ENCODE measurements around the gene PGLYRP1.

The PGLYRP1 gene

GRCh38 chr19:45999653-46000121 lies 23.2 kb downstream of the PGLYRP1 start (continued):
- TF ChIP-seq ZSCAN18 (tag by site-specific recombination; IDR thresholded peaks at IDR 0.05) (0 out of 2 replicates have a peak, but pooled peaks have one; percentile 76), PRDM10 (tag by site-specific recombination; IDR thresholded peaks at IDR 0.05) (peak; percentile 96), TCF7L2 (IDR thresholded peaks at IDR 0.05; ENCODE audit: borderline replicate concordance, low read depth, low read length) (no peak), ZNF621 (tag by site-specific recombination; IDR thresholded peaks at IDR 0.05) (no peak), ZBTB1 (tag by site-specific recombination; IDR thresholded peaks at IDR 0.05) (no peak; the same call in 1 of the 2 replicates), ZSCAN16 (tag by site-specific recombination; IDR thresholded peaks at IDR 0.05) (no peak), SETDB1 (IDR thresholded peaks at IDR 0.05; ENCODE audit: insufficient read length, low read length) (no peak), ZNF426 (tag by site-specific recombination; IDR thresholded peaks at IDR 0.05) (no peak), ZNF19 (tag by site-specific recombination; IDR thresholded peaks at IDR 0.05; ENCODE audit: low read depth) (no peak), ZBTB7A (tag by site-specific recombination; IDR thresholded peaks at IDR 0.05; ENCODE audit: low read depth) (no peak), ZNF501 (tag by site-specific recombination; IDR thresholded peaks at IDR 0.05) (0 out of 2 replicates have a peak, but pooled peaks have one; percentile 31), ZNF624 (tag by site-specific recombination; IDR thresholded peaks at IDR 0.05) (no peak), GFI1B (tag by site-specific recombination; IDR thresholded peaks at IDR 0.05) (no peak; the same call in 1 of the 2 replicates), KLF10 (tag by site-specific recombination; IDR thresholded peaks at IDR 0.05) (no peak), ZNF169 (tag by site-specific recombination; IDR thresholded peaks at IDR 0.05) (no peak), ZBTB21 (tag by site-specific recombination; IDR thresholded peaks at IDR 0.05) (peak; percentile 99), SP2 (tag by site-specific recombination; IDR thresholded peaks at IDR 0.05) (peak; percentile 65), BCL11A (tag by site-specific recombination; IDR thresholded peaks at IDR 0.05; ENCODE audit: low read depth) (peak; percentile 63), ZSCAN4 (tag by site-specific recombination; IDR thresholded peaks at IDR 0.05) (peak; percentile 66), KLF17 (tag by site-specific recombination; IDR thresholded peaks at IDR 0.05) (peak; percentile 96), ZNF202 (tag by site-specific recombination; IDR thresholded peaks at IDR 0.05; ENCODE audit: borderline replicate concordance) (no peak), HOXA7 (CRISPR knock-in tag; IDR thresholded peaks at IDR 0.05; ENCODE audit: borderline replicate concordance) (no peak), PBX3 (CRISPR knock-in tag; IDR thresholded peaks at IDR 0.05) (no peak), CTCF (tag by site-specific recombination; IDR thresholded peaks at IDR 0.05) (no peak), INSM2 (tag by site-specific recombination; IDR thresholded peaks at IDR 0.05) (no peak), PRDM1 (tag by site-specific recombination; IDR thresholded peaks at IDR 0.05) (peak; percentile 95), ZNF521 (tag by site-specific recombination; IDR thresholded peaks at IDR 0.05) (no peak), ZNF701 (tag by site-specific recombination; IDR thresholded peaks at IDR 0.05) (no peak), ZNF138 (tag by site-specific recombination; IDR thresholded peaks at IDR 0.05; ENCODE audit: borderline replicate concordance) (no peak)

All from HEK293 (cell line).